Sciatic nerve (tissue), 2 donors: ENCODE measurements around the gene MSGN1. TPM values are rescaled to one million over a fixed set of nuclear protein-coding genes. Genes with fewer than 3 reads are reported as not detected.
"Not testable (repeated sequence)": the region's sequence is repeated elsewhere in the genome, so short reads cannot be mapped to it uniquely, and the experiment has no call there.

Experiments used
- ATAC-seq: fragments of 200-7000 bp; cut with Tn5 transposase; one replicate; pipeline ENCODE4 v1.9.1; 2020; ENCODE audit warnings: mild to moderate bottlenecking, moderate library complexity
- DNase-seq: peaks from one replicate; pipeline ENCODE4 v3.0.0-alpha.2; 2020; ENCODE audit warnings: low spot score
- intact Hi-C: fragments of 100-400 bp; cut with DNase I; formaldehyde crosslinking; loops from one replicate; pipeline ENCODE4 v1.14.2; 2022
- total RNA-seq: library from RNA; stranded (reverse); fragmentation: NEBNext Ultra II Directional; extraction: Animal tissue kit (Norgen Biotek cat#: 25700); gene quantifications from one replicate; pipeline ENCODE4 v1.2.1, GENCODE V29; 2021
- donor health status: DM: no; HTN: no; CAD: no.
- donor health status: DM: no; HTN: no; CAD: no.

The MSGN1 gene
- total RNA-seq, 1 donor from 2014 or later: not detected

GRCh38 chr2:17803497-17803896 is 12.8 kb upstream of the MSGN1 start:
- ATAC-seq (no peak), DNase-seq (no peak)
- intact Hi-C loops: no loop called here

GRCh38 chr2:17804358-17804757 is 11.9 kb upstream of the MSGN1 start:
- intact Hi-C loops: no loop called here
- ATAC-seq: no peak
- no peak for DNase-seq

- no peak for ATAC-seq
- intact Hi-C loops: no loop called here
- no peak for DNase-seq
These were observed 11.1 kb upstream of the MSGN1 start for GRCh38 chr2:17805166-17805565.

GRCh38 chr2:17805717-17806363 is 10.4 kb upstream of the MSGN1 start:
- intact Hi-C loops: no loop called here
- DNase-seq (no peak), ATAC-seq (peak; percentile 13)

GRCh38 chr2:17813010-17813741 is 3.1 kb upstream of the MSGN1 start:
- ATAC-seq: peak; percentile 51
- DNase-seq: no peak
- intact Hi-C loops: no loop called here

GRCh38 chr2:17813742-17814473 is 2.4 kb upstream of the MSGN1 start:
- DNase-seq (no peak), ATAC-seq (peak; percentile 83)
- intact Hi-C loops: no loop called here

- intact Hi-C loops: no loop called here
- DNase-seq (no peak), ATAC-seq (no peak)
These were observed 1.7 kb upstream of the MSGN1 start for GRCh38 chr2:17814601-17815000.

GRCh38 chr2:17815468-17816184 is 634 bp upstream of the MSGN1 start:
- DNase-seq (no peak), ATAC-seq (no peak)
- intact Hi-C loops: no loop called here

- no peak for ATAC-seq
- no peak for DNase-seq
- intact Hi-C loops: no loop called here
These were observed 2.1 kb downstream of the MSGN1 start for GRCh38 chr2:17818235-17818815.

GRCh38 chr2:17821080-17821479 is 4.8 kb downstream of the MSGN1 start:
- intact Hi-C loops: no loop called here
- DNase-seq: no peak
- no peak for ATAC-seq

GRCh38 chr2:17821535-17822444 is 5.5 kb downstream of the MSGN1 start:
- DNase-seq: no peak
- intact Hi-C loops: no loop called here
- ATAC-seq: peak; percentile 62

GRCh38 chr2:17822445-17823117 is 6.3 kb downstream of the MSGN1 start:
- no peak for DNase-seq
- ATAC-seq: peak; percentile 55
- intact Hi-C loops: no loop called here

GRCh38 chr2:17823646-17824045 is 7.4 kb downstream of the MSGN1 start:
- ATAC-seq, intact Hi-C loops, DNase-seq: not testable (repeated sequence)

- ATAC-seq (no peak), DNase-seq (no peak)
- intact Hi-C loops: no loop called here
These were observed 11.1 kb downstream of the MSGN1 start for GRCh38 chr2:17827316-17827715.

- ATAC-seq (no peak), DNase-seq (no peak)
- intact Hi-C loops: no loop called here
These were observed 11.5 kb downstream of the MSGN1 start for GRCh38 chr2:17827785-17828184.

- intact Hi-C loops: no loop called here
- DNase-seq (peak; percentile 83), ATAC-seq (peak; percentile 74)
These were observed 14.1 kb downstream of the MSGN1 start for GRCh38 chr2:17830053-17831034.
